Stimulated activated CD8-positive, alpha-beta memory T cell treated with anti-CD3 and anti-CD28 coated beads, Interleukin-2, amount 100 ng/mL, for 1 hour (primary cell): ENCODE data around the gene PRPS1.
"Not testable (repeated sequence)": the region's sequence is repeated elsewhere in the genome, so short reads cannot be mapped to it uniquely, and the experiment has no call there.

ENCODE experiments used
- DNase-seq, 2 donors: peaks; one replicate each; pipeline ENCODE4 v3.0.0-alpha.2; 2020; ENCODE audit warnings: low read depth in 2 of 2

The PRPS1 gene

GRCh38 chrX:107630031-107630689 lies 1.9 kb downstream of the PRPS1 start:
- DNase-seq: no peak

- no peak for DNase-seq
These were observed 4.0 kb downstream of the PRPS1 start for GRCh38 chrX:107632346-107632745.

- DNase-seq: no peak
These were observed 18.4 kb downstream of the PRPS1 start for GRCh38 chrX:107646735-107647134.

- DNase-seq: no peak
These were observed 20.0 kb downstream of the PRPS1 start for GRCh38 chrX:107648332-107648731.

- DNase-seq: no peak
These were observed 26.2 kb downstream of the PRPS1 start for GRCh38 chrX:107654566-107654871.

GRCh38 chrX:107654872-107655761 lies 26.8 kb downstream of the PRPS1 start:
- DNase-seq: peak in 1 of 2 donors; percentile 37

GRCh38 chrX:107656978-107657377 lies 28.7 kb downstream of the PRPS1 start:
- DNase-seq: no peak

- no peak for DNase-seq
These were observed 30.4 kb downstream of the PRPS1 start for GRCh38 chrX:107658660-107659059.

- no peak for DNase-seq
These were observed 31.0 kb downstream of the PRPS1 start for GRCh38 chrX:107659286-107659685.

GRCh38 chrX:107659768-107660167 lies 31.5 kb downstream of the PRPS1 start:
- no peak for DNase-seq

- no peak for DNase-seq
These were observed 33.8 kb downstream of the PRPS1 start for GRCh38 chrX:107662145-107662544.

- no peak for DNase-seq
These were observed 34.5 kb downstream of the PRPS1 start for GRCh38 chrX:107662824-107663223.

GRCh38 chrX:107666931-107667330 lies 38.6 kb downstream of the PRPS1 start:
- DNase-seq: no peak

GRCh38 chrX:107667426-107667825 lies 39.1 kb downstream of the PRPS1 start:
- DNase-seq: no peak

GRCh38 chrX:107668710-107669109 lies 40.4 kb downstream of the PRPS1 start:
- not testable (repeated sequence) for DNase-seq

- DNase-seq: no peak
These were observed 41.0 kb downstream of the PRPS1 start for GRCh38 chrX:107669261-107669660.

- no peak for DNase-seq
These were observed 41.7 kb downstream of the PRPS1 start for GRCh38 chrX:107669885-107670628.

GRCh38 chrX:107671256-107671655 lies 42.9 kb downstream of the PRPS1 start:
- DNase-seq: not testable (repeated sequence)

- DNase-seq: peak; percentile 52 to 57
These were observed 44.7 kb downstream of the PRPS1 start for GRCh38 chrX:107672955-107673378.

GRCh38 chrX:107673431-107673830 lies 45.1 kb downstream of the PRPS1 start:
- no peak for DNase-seq

- peak; percentile 78 to 80 for DNase-seq
These were observed 45.7 kb downstream of the PRPS1 start for GRCh38 chrX:107673933-107674479.
